GM18507 (cell line): ENCODE data around the gene WDR7.
A peak's percentile ranks its signal among the peaks of the same experiment; 100 is the strongest.

ENCODE experiments used
- DNase-seq: peaks from one replicate; pipeline ENCODE4 v3.0.0; 2011; ENCODE audit warnings: low read depth; ENCODE audit not compliant: insufficient read length; ENCODE audit errors: extremely low spot score
- FAIRE-seq: peaks from 2 replicates; lab custom pipeline; 2011; peaks lifted over from hg19 to GRCh38; lab: Jason Lieb, UNC

WDR7 gene

DNA sequence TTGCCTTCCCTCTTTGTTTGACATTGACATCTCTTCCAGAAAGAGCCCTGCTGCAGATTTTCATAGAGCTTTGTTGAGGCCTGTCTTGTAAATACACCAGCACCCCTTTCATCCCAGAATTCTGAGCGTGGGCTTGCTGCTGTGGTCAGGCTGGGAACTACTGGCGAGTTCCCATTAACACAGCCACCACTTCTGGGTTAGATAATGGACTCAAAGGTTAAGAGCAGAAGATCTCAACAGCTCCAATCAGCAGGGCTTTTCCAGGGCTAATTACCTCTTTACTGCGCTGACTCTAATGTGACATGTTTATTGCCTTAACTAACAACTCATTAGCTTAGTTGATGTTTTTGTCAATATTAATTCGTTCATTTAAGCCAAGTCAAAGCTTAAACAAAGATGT lies 259.8 kb downstream of the WDR7 start:
- FAIRE-seq (peak; percentile 5), DNase-seq (no peak)

GRCh38 chr18:56913941-56914340 lies 262.8 kb downstream of the WDR7 start:
- peak; percentile 5 for FAIRE-seq
- DNase-seq = no peak

DNA sequence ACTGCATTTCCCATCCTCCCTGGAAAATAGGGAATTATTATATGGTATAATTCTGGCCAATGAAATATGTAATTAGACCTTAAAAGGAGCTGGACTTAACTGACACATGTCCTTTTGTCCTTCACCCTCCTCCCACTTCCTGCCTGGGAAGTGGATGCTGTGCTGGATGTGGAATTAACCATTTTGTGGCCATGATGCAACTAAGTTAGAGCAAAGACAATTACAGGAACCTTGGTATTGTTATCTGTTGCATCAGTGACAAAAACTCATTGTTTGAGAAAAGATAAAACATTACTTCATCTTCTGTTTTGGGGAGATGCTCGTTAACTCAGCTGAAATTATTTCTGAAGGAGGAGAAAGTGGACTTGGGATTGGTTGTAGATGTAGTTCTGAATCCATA lies 268.0 kb downstream of the WDR7 start:
- no peak for FAIRE-seq

GRCh38 chr18:56921896-56922480 lies 270.8 kb downstream of the WDR7 start:
- peak; percentile 44 for FAIRE-seq
- DNase-seq = no peak

More for the DNA sequence above, 268.0 kb downstream of the WDR7 start:
- no peak for DNase-seq

GRCh38 chr18:56926734-56927133 lies 275.6 kb downstream of the WDR7 start:
- no peak for DNase-seq

DNA sequence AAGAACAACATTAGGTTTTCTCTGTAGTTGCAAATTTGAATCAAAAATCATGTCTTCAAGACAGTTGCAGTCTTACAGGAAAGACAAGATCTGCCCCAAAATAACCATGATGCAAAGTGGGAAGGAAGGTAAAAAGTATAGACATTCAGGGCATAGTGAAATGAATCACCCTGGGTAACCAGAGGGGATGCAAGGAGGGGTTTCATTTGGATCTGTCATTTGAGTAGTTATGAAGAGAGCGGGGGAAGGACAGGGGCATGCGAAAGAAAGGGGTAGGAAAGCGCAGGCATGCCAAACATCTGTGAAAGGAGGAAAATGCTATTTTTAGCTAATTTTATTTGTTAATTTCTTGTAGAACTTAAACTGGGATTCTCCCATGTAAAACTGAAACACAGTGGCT lies 276.6 kb downstream of the WDR7 start:
- no peak for DNase-seq
- FAIRE-seq = no peak

More at GRCh38 chr18:56926734-56927133, 275.6 kb downstream of the WDR7 start:
- FAIRE-seq = no peak

DNA sequence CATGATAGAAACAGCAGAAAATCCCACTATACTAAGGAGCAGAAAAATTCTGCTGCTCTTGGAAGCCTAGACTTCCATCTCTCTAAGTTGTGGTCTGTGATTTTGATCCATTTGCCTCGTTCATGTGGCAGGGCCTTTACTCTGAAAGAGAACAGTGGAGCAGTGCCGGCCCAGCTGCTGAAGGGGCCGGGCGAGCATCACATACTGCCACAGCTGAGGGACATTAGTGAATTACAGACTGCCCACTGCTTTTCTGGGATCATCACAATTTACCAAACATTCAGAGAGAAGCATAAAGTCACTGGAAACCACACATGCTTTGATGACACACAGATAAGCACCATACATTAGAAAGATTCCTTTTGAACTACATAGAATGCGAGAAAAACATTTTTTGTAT lies 278.7 kb downstream of the WDR7 start:
- FAIRE-seq (no peak), DNase-seq (no peak)

GRCh38 chr18:56933472-56933871 lies 282.3 kb downstream of the WDR7 start:
- no peak for FAIRE-seq
- no peak for DNase-seq

DNA sequence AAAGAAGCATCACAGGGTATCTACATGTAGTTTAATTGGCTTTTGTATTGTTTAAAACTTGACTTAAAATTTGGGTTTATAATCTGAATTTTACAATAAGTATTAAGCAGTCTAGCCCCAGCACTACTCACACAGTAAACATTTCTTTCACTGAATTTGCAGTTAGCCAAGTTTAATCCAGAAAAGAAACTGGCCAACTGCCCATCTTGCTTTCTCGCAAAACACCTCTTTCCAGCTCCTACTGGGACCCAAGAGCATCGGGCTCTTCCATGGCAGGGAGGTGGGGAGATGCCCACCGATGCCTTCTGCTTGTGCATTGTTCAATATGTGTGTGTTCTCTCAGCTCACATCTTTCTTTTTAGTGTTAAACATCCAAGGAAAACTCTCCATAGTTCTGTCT lies 283.0 kb downstream of the WDR7 start:
- no peak for DNase-seq
- FAIRE-seq = no peak

DNA sequence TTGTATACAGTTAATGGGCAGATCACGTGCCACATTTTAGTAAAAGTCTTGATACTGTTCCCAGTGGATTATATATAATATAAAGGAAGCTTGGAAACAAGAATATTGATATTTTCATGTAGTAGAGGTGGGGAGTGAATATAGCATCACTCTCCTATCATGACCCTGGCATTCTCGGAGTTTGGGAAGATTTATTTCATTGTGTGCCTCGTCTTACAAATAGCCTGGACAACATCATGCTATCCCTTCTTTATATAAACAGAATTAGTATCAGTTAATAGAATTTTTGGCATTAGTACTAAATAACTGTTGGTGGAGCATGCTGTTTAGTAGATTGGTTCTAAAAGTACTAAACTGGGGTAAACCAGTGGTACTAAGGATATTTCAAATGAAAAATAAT lies 283.7 kb downstream of the WDR7 start:
- DNase-seq = no peak
- no peak for FAIRE-seq

DNA sequence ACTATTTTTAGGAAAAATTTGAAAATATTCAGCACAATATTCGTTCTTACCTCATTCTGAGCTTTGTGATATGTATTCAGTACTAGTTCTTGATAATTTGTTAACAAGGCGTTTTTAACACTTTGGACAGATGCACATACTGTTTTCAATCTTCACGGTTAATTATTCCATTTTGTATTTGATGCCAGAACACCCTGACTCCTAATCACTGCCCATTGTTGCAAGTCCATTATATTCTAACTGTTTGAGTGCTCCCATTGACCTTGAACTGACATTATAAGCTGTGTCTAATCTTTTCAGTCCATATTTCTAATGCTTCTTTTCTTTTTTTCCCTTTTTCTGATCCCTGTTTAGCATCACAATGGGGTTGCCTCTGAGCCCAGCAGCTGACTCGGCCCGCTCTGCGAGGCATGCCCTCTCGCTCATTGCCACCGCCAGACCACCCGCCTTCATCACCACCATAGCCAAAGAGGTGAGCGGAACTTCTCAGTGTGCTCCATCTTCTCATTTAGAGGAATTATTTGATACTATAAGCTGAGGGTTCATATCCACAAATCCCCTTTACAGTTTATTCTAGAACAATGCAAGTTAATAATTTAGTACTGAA lies 284.4 kb downstream of the WDR7 start:
- FAIRE-seq (peak; percentile 44), DNase-seq (no peak)

DNA sequence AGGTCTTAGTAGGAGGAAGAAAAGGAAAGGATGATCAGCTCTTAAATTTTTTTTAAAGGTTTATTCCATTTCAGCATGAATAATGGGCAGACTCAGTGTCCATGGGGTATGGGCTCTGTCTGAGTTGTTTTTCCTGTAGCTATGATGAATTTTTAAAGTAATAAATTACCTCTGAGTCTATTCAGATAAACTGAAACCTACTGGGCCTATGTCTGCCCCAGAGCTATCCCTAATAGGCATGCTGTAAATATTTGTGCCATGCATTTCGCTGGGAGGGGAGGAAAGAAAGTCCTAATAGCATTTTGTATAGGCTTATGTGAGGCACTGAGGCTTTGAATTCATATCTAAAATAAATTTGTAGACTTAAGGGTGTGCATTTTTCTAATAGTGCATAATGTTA lies 285.3 kb downstream of the WDR7 start:
- FAIRE-seq = no peak
- no peak for DNase-seq

DNA sequence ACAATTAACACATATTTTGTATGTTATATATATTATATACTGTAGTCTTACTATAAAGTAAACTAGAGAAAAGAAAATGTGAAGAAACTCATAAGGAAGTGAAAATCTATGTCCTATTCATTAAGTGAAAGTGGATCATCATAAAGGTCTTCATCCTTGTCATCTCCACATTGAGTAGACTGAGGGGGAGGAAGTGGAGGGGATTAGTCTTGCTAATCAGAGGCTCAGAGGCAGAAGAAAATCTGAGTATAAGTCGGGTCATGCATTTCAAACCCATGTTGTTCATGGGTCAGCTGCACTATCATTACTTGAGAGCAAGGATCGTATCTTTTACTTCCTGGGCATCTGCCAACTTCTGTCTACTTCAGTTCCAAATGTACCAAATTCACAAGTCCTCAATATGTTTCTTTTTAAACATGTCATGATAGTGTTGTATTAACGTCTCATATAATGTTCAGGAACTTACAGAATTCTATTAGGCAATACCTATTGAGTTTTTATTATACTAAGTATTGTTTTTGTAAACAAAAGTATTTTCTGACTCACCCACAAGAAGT lies 286.8 kb downstream of the WDR7 start:
- DNase-seq (no peak), FAIRE-seq (peak; percentile 18)

- FAIRE-seq (no peak), DNase-seq (no peak)
These were observed 294.3 kb downstream of the WDR7 start for GRCh38 chr18:56945171-56946083.

GRCh38 chr18:56947236-56947635 lies 296.1 kb downstream of the WDR7 start:
- no peak for DNase-seq
- no peak for FAIRE-seq

DNA sequence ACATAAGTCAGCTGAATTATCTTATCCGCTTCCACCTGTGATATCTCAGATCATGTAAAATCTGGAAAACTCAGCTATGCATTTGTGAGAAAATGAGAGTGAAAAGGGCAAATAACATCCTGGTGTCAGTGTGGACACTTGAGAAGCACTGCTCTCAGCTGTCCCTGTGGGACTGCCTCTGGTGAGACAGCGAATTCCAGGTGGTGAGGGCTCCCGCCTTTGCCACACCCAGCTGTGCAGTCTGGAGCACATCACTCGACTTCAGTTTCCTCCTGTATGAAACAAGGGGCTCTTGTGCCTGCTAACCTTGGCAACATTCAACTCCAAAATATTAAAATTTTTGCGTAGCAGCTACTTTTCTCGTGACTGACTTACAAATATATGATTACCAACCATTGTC lies 300.9 kb downstream of the WDR7 start:
- no peak for DNase-seq
- no peak for FAIRE-seq

DNA sequence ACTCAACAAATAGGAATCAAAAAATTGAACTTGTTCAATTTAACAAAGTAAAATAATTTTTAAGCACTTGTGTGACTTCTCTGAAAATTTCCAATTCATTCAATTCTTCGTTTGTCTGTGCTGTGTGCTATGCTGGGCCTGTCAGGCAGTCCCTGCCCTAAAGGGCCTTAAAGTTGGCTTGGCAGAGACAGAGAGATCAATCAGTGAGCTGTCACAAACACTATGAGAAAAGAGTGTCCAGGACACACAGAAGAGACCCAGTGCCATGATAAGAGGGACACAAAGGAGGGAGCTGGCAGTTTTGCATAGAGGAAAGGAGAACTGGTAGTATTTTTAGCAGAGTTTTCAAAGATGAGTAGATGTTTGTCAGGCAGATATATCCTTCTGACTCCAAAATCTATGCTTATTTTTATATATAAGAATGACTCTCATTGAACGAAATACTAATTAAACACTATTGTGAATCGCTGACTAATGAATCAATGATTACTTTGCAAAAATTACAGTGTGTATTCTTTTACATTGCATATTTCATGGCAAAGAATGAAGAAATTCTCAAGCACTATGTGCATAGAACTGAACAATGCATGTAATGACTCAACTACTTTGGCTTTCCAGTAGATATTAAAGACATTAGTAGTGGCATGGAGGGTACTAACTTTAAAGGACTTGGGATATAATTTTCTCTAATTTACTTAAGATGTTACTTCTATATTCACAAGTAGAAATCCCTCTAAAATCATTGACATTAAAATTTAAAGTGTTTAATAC lies 302.5 kb downstream of the WDR7 start:
- DNase-seq (no peak), FAIRE-seq (no peak)

DNA sequence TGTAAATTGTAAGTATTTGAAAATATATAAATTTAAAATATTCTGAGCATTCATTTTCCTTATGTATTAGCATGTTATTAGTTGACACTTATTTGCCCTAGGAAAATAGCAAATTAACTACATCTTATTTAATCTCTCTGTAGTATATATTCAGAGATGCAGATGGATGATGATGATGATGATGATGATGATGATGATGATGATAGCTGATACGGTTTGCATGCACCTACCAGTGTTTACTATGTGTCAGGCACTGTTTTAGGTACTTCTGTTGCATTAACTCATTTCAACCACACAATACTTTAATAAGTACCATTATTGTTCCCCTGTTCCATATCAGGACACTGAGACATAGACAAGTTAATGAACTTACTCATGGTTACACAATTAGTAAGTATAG lies 304.3 kb downstream of the WDR7 start:
- FAIRE-seq (no peak), DNase-seq (no peak)

DNA sequence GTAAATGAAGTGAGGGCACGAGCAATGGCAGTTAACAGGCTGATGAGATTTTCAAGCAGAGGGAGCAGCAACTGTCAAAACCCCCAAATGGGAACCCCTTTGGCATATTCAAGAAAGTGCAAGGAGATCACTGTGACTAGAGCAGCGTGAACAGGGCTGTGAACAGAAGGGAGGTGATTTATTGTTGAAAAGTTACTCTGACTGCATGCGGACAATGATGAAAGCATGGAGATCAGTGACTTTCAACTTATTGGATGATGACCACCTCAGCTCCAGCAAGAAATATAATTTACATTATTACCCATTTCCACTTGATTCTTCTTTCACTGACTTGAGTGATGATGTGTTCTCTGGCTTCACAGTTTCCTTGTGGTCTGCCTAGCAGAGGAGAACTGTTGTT lies 308.0 kb downstream of the WDR7 start:
- peak; percentile 47 for FAIRE-seq
- no peak for DNase-seq

DNA sequence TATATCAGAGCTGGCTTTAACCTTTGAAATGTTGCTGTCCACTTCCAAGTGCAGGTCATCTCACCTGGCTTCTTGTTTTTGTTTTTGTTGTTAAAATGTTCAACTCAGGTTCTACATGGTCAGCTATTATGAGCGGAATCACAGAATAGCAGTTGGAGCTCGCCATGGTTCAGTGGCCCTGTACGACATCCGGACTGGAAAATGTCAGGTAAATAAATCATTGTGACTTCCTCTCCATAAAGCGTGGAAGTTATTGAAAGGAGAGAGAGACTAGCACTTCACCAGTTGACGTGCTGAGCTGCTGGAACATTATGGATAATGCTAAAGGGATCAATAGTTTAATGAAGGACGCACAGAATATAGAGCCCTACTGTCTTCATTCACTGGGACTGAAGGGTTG lies 311.2 kb downstream of the WDR7 start:
- DNase-seq = no peak
- no peak for FAIRE-seq
